ENCODE measurements around the gene EXOC4.

DNA sequence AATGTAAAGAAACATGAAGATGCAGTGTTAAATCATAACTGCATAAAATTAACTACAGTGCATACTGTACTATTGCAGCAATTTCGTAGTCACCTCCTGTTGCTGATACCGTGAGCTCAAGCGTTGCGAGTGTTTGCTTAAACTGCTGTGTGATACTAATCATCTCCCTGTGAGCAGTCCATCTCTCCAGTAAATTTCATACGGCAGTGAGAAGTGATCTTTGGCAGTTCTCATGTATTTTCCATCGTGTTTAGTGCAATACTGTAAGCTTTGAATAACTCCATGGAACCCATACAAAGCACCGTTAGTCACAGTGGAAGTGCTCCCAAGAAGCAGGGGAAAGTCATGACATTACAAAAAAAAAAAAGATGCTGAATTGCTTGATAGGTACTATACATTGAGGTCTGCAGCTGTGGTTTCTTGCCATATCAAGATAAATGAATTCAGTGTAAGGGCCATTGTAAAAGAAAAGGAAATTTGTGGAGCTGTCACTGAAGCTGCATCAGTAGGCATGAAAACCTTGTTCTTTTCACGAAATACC lies 360.4 kb downstream of the EXOC4 start:
- TF ChIP-seq, protein P1, sequence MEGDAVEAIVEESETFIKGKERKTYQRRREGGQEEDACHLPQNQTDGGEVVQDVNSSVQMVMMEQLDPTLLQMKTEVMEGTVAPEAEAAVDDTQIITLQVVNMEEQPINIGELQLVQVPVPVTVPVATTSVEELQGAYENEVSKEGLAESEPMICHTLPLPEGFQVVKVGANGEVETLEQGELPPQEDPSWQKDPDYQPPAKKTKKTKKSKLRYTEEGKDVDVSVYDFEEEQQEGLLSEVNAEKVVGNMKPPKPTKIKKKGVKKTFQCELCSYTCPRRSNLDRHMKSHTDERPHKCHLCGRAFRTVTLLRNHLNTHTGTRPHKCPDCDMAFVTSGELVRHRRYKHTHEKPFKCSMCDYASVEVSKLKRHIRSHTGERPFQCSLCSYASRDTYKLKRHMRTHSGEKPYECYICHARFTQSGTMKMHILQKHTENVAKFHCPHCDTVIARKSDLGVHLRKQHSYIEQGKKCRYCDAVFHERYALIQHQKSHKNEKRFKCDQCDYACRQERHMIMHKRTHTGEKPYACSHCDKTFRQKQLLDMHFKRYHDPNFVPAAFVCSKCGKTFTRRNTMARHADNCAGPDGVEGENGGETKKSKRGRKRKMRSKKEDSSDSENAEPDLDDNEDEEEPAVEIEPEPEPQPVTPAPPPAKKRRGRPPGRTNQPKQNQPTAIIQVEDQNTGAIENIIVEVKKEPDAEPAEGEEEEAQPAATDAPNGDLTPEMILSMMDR (IDR thresholded peaks at IDR 0.05): no peak
- no peak for TF ChIP-seq POLR2A (IDR thresholded peaks at IDR 0.05; ENCODE audit: low read depth)
- TF ChIP-seq EP300 (IDR thresholded peaks at IDR 0.05): no peak
- no peak for TF ChIP-seq POLR2AphosphoS5 (IDR thresholded peaks at IDR 0.05)
